GM23248 (cell line): ENCODE measurements around the gene PCDHB10. TPM values are rescaled to one million over a fixed set of nuclear protein-coding genes. Genes with fewer than 3 reads are reported as not detected.
"Not testable (repeated sequence)": the region's sequence is repeated elsewhere in the genome, so short reads cannot be mapped to it uniquely, and the experiment has no call there.

Experiments
- DNase-seq: peaks from one replicate; pipeline ENCODE4 v3.0.0-alpha.2; 2015
- H2AFZ ChIP-seq: fragments of 200-600 bp; sonication (generic); 2 replicates; pipeline ENCODE4 v1.6.1; 2016; ENCODE audit warnings: antibody characterized with exemption
- H3F3A ChIP-seq: fragments of 200-600 bp; sonication (generic); 2 replicates; pipeline ENCODE4 v1.6.1; 2016; ENCODE audit warnings: mild to moderate bottlenecking, antibody characterized with exemption, mixed run types; ENCODE audit not compliant: insufficient read depth
- H3K27ac ChIP-seq: fragments of 200-600 bp; sonication (generic); 2 replicates; pipeline ENCODE4 v1.5.1; 2016; ENCODE audit warnings: mild to moderate bottlenecking
- H3K27me3 ChIP-seq: fragments of 200-600 bp; sonication (generic); replicated peaks from 2 replicates; pipeline ENCODE4 v1.6.1; 2016; ENCODE audit warnings: mild to moderate bottlenecking; ENCODE audit not compliant: insufficient read depth
- H3K36me3 ChIP-seq: fragments of 200-600 bp; sonication (generic); 2 replicates; pipeline ENCODE4 v1.6.1; 2016; ENCODE audit warnings: low read depth, mild to moderate bottlenecking
- H3K4me1 ChIP-seq: fragments of 200-600 bp; sonication (generic); 2 replicates; pipeline ENCODE4 v1.6.1; 2016; ENCODE audit warnings: mild to moderate bottlenecking; ENCODE audit not compliant: insufficient read depth
- H3K4me2 ChIP-seq: fragments of 200-600 bp; sonication (generic); one replicate; pipeline ENCODE4 v1.6.1; 2016; ENCODE audit warnings: mild to moderate bottlenecking; ENCODE audit not compliant: unreplicated experiment
- H3K4me3 ChIP-seq: fragments of 200-600 bp; sonication (generic); 2 replicates; pipeline ENCODE4 v1.5.1; 2016; ENCODE audit warnings: mild to moderate bottlenecking
- H3K79me2 ChIP-seq: fragments of 200-600 bp; sonication (generic); 2 replicates; pipeline ENCODE4 v1.6.1; 2016; ENCODE audit warnings: mild to moderate bottlenecking; ENCODE audit not compliant: insufficient read depth
- H3K9ac ChIP-seq: fragments of 200-600 bp; sonication (generic); 2 replicates; pipeline ENCODE4 v1.6.1; 2016; ENCODE audit warnings: mild to moderate bottlenecking
- H3K9me2 ChIP-seq: fragments of 200-600 bp; sonication (generic); 2 replicates; pipeline ENCODE4 v1.6.1; 2016; ENCODE audit warnings: mixed run types, mild to moderate bottlenecking, moderate library complexity; ENCODE audit not compliant: insufficient read depth
- H3K9me3 ChIP-seq: fragments of 200-600 bp; sonication (generic); one replicate; pipeline ENCODE4 v1.6.1; 2017; ENCODE audit warnings: low read depth
- H4K20me1 ChIP-seq: fragments of 200-600 bp; sonication (generic); 2 replicates; pipeline ENCODE4 v1.6.0; 2016; ENCODE audit not compliant: insufficient read depth
- EZH2 ChIP-seq: fragments of 200-600 bp; sonication (generic); IDR thresholded peaks from 2 replicates; pipeline ENCODE4 v1.6.1; 2018; ENCODE audit warnings: antibody characterized with exemption, mild to moderate bottlenecking; ENCODE audit not compliant: insufficient read depth, poor library complexity, severe bottlenecking
- EZH2phosphoT487 ChIP-seq: fragments of 200-600 bp; sonication (generic); IDR thresholded peaks from 2 replicates; pipeline ENCODE4 v1.6.1; 2018; ENCODE audit warnings: antibody characterized with exemption, moderate library complexity, mild to moderate bottlenecking, low read depth; ENCODE audit not compliant: insufficient read depth
- WGBS, 2 experiments: methylation state at CpG; one replicate each; pipeline ENCODE4 v1.1.6; 2015 to 2017; ENCODE audit warnings: low lambda C conversion rate in 2 of 2, low coverage in 1 of 2; ENCODE audit errors: missing lambda C conversion rate in 2 of 2; 5-methylcytosine and 5-hydroxymethylcytosine counted together
- in situ Hi-C: fragments of 300-500 bp; cut with MboI; formaldehyde crosslinking; loops from 2 replicates; pipeline ENCODE4 v1.15.0; 2020
- polyA plus RNA-seq: library from polyadenylated mRNA; unstranded; fragments of >200 nt; fragmentation: Nextera tagmentation; extraction: Ambion mirVana; gene quantifications from 2 replicates; pipeline ENCODE4 v1.2.1, GENCODE V29; 2016
- total RNA-seq: library from RNA; depleted of rRNA; stranded (reverse); fragments of >200 nt; shearing (Covaris generic); gene quantifications from 2 replicates; pipeline ENCODE4 v1.2.3, GENCODE V29; 2014; rRNA removed

PCDHB10 gene
- total and polyA plus RNA-seq, 2 experiments from 2014 or later = 1.3 to 2.9 TPM

DNA sequence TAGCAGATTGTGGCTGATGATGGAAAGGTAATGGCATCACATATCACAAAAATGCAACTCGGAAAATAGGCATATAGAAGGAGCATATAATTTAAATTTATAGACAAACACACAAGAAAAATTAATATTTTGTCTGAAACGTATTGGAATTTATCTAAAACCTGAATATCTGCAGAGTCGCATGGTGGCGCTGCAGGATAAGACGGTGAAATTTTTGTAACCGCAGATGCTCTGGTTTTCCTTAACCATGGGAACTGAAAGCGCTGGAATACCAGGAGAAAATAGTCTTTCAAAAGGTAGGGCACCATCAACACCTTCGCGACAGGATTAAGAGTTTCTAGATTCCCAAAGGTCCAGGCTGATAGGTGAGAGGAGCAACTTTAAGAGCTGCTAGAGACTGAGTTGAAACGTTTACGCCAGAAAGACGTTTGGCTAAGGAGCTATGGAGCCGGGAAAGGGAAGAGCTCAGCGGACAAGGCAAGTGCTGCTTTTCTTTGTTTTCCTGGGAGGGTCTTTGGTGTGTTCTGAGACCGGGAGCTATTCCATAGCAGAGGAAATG lies 42.0 kb downstream of the PCDHB10 start:
- no peaks in the 10 kb centered on the region for H3K4me1 ChIP-seq
- no peak overlapping the region for H3K9ac ChIP-seq
- WGBS, 2 experiments = 10 to 14% methylated on average over 15 of the region's 15 CpGs
- H3K36me3 ChIP-seq = no peaks in the 10 kb centered on the region
- no peaks in the 10 kb centered on the region for H4K20me1 ChIP-seq
- no peak overlapping the region for H3K27ac ChIP-seq
- no peaks in the 10 kb centered on the region for H3K9me3 ChIP-seq
- H3K4me3 ChIP-seq = peak overlapping the region; percentile 50
- peak; percentile 34 for DNase-seq
- TF ChIP-seq EZH2phosphoT487 (no peak), EZH2 (no peak)
- in situ Hi-C loops = no loop called here
- H3K4me2 ChIP-seq = no peak overlapping the region
- no peaks in the 10 kb centered on the region for H3F3A ChIP-seq
- peak overlapping the region; percentile 46; the same call in 1 of the 2 replicates for H2AFZ ChIP-seq
- no peaks in the 10 kb centered on the region for H3K27me3 ChIP-seq
- H3K79me2 ChIP-seq = no peaks in the 10 kb centered on the region
- H3K9me2 ChIP-seq = no peaks in the 10 kb centered on the region

DNA sequence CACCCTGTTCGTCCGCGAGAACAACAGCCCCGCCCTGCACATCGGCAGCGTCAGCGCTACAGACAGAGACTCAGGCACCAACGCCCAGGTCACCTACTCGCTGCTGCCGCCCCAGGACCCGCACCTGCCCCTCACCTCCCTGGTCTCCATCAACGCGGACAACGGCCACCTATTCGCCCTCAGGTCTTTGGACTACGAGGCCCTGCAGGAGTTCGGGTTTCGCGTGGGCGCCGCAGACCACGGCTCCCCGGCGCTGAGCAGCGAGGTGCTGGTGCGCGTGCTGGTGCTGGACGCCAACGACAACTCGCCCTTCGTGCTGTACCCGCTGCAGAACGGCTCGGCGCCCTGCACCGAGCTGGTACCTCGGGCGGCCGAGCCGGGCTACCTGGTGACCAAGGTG lies 43.8 kb downstream of the PCDHB10 start:
- H3K4me3 ChIP-seq, H3K4me1 ChIP-seq, DNase-seq, H3K9ac ChIP-seq, H2AFZ ChIP-seq, H3K27ac ChIP-seq, H3K9me2 ChIP-seq, H3K27me3 ChIP-seq, in situ Hi-C loops, H4K20me1 ChIP-seq, H3F3A ChIP-seq, H3K4me2 ChIP-seq, H3K79me2 ChIP-seq, H3K36me3 ChIP-seq, H3K9me3 ChIP-seq: not testable (repeated sequence)
- 31 to 32% methylated on average over 33 to 40 of the region's 40 CpGs for WGBS, 2 experiments

DNA sequence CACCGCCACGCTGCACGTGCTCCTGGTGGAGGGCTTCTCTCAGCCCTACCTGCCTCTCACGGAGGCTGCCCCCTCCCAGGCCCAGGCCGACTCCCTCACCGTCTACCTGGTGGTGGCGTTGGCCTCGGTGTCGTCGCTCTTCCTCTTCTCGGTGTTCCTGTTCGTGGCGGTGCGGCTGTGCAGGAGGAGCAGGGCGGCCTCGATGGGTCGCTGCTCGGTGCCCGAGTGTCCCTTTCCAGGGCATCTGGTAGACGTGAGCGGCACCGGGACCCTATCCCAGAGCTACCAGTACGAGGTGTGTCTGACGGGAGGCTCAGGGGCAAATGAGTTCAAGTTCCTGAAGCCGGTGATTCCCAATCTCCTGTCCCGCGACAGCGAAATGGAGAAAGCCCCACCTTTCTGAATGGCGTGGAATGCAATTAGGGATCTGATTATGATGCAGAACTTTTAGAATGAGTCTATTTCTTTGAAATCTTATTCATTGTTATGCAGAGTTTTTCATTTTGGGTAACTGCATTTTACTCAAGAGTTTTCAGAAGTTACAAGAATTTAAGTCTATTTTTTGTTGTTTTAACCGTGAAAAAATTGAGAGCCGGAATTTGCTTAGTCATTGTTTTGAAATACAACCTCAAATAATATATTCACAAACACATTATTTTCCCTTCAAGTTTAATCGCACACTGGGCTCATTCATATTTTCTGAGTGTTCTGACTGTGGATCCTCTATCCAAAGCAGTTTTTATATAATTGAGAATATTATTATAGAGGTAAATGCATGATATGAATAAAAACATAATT lies 44.6 kb downstream of the PCDHB10 start:
- Histone ChIP-seq H3F3A (no peaks in the 10 kb centered on the region), H3K9me2 (no peaks in the 10 kb centered on the region), H3K9ac (no peak overlapping the region), H3K27me3 (no peaks in the 10 kb centered on the region), H3K4me2 (no peak overlapping the region), H3K36me3 (no peaks in the 10 kb centered on the region), H2AFZ (no peak overlapping the region), H4K20me1 (no peaks in the 10 kb centered on the region), H3K9me3 (no peaks in the 10 kb centered on the region), H3K27ac (no peak overlapping the region), H3K4me3 (no peak overlapping the region), H3K4me1 (no peaks in the 10 kb centered on the region), H3K79me2 (no peaks in the 10 kb centered on the region)
- DNase-seq = no peak
- 29% methylated on average over 32 of the region's 32 CpGs for WGBS, 2 experiments
- no peak for TF ChIP-seq EZH2phosphoT487
- TF ChIP-seq EZH2 = no peak
- in situ Hi-C loops = no loop called here

DNA sequence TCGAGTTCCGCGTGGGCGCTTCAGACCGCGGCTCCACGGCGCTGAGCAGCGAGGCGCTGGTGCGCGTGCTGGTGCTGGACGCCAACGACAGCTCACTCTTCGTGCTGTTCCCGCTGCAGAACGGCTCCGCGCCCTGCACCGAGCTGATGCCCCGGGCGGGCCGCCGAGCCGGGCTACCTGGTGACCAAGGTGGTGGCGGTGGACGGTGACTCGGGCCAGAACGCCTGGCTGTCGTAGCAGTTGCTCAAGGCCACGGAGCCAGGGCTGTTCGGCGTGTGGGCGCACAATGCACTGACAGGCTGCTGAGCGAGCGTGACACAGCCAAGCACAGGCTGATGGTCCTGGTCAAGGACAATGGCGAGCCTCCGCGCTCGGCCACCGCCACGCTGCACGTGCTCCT lies 49.3 kb downstream of the PCDHB10 start:
- H3K4me1 ChIP-seq = no peaks in the 10 kb centered on the region
- no peak for DNase-seq
- H3K4me2 ChIP-seq = no peak overlapping the region
- TF ChIP-seq EZH2phosphoT487 = no peak
- no peak for TF ChIP-seq EZH2
- H3K4me3 ChIP-seq = no peak overlapping the region
- in situ Hi-C loops = no loop called here
- H4K20me1 ChIP-seq = no peaks in the 10 kb centered on the region
- WGBS, 2 experiments = 33 to 35% methylated on average over 41 to 42 of the region's 43 CpGs
- no peak overlapping the region for H2AFZ ChIP-seq
- H3K79me2 ChIP-seq = no peaks in the 10 kb centered on the region
- H3K9ac ChIP-seq = no peak overlapping the region
- no peaks in the 10 kb centered on the region for H3K9me2 ChIP-seq
- no peaks in the 10 kb centered on the region for H3K9me3 ChIP-seq
- H3K36me3 ChIP-seq = no peaks in the 10 kb centered on the region
- H3K27me3 ChIP-seq = no peaks in the 10 kb centered on the region
- no peak overlapping the region for H3K27ac ChIP-seq
- H3F3A ChIP-seq = no peaks in the 10 kb centered on the region

Other genes starting within 250 kb of the PCDHB10 start
Only the 30 nearest of the 37 such genes appear.
- not detected in 2 replicates for gene PCDHB1, start 141.0 kb upstream of the PCDHB10 start, total RNA-seq
- not detected in 2 replicates for gene PCDHB1, start 141.0 kb upstream of the PCDHB10 start, polyA plus RNA-seq
- 4.9 and 8.9 TPM in 2 replicates for gene PCDHB2, start 97.7 kb upstream of the PCDHB10 start, total RNA-seq
- gene PCDHB2, start 97.7 kb upstream of the PCDHB10 start, polyA plus RNA-seq = 4.4 and 6.0 TPM in 2 replicates
- gene PCDHB3, start 91.9 kb upstream of the PCDHB10 start, total RNA-seq = 0.76 and 1.1 TPM in 2 replicates
- 0.23 and 0.24 TPM in 2 replicates for gene PCDHB3, start 91.9 kb upstream of the PCDHB10 start, polyA plus RNA-seq
- 0.22 and 0.63 TPM in 2 replicates for gene PCDHB4, start 70.5 kb upstream of the PCDHB10 start, total RNA-seq
- 0.60 and 1.0 TPM in 2 replicates for gene PCDHB4, start 70.5 kb upstream of the PCDHB10 start, polyA plus RNA-seq
- gene PCDHB5, start 57.1 kb upstream of the PCDHB10 start, total RNA-seq = 0.43 and 1.3 TPM in 2 replicates
- 0.05 TPM in 1 of 2 replicates, not detected in the other for gene PCDHB5, start 57.1 kb upstream of the PCDHB10 start, polyA plus RNA-seq
- 0.22 and 0.38 TPM in 2 replicates for gene PCDHB6, start 42.3 kb upstream of the PCDHB10 start, total RNA-seq
- 0.10 and 0.25 TPM in 2 replicates for gene PCDHB6, start 42.3 kb upstream of the PCDHB10 start, polyA plus RNA-seq
- 0.65 and 0.89 TPM in 2 replicates for gene PCDHB7, start 19.7 kb upstream of the PCDHB10 start, total RNA-seq
- 0.51 and 0.52 TPM in 2 replicates for gene PCDHB7, start 19.7 kb upstream of the PCDHB10 start, polyA plus RNA-seq
- gene PCDHB8, start 14.6 kb upstream of the PCDHB10 start, total RNA-seq = 2.1 and 2.9 TPM in 2 replicates
- 0.83 and 1.0 TPM in 2 replicates for gene PCDHB8, start 14.6 kb upstream of the PCDHB10 start, polyA plus RNA-seq
- gene PCDHB16, start 10.0 kb upstream of the PCDHB10 start, total RNA-seq = 4.2 and 5.1 TPM in 2 replicates
- gene PCDHB16, start 10.0 kb upstream of the PCDHB10 start, polyA plus RNA-seq = 4.8 and 5.0 TPM in 2 replicates
- 1.5 and 2.5 TPM in 2 replicates for gene PCDHB9, start 5.2 kb upstream of the PCDHB10 start, total RNA-seq
- gene PCDHB9, start 5.2 kb upstream of the PCDHB10 start, polyA plus RNA-seq = 1.3 and 1.9 TPM in 2 replicates
- gene PCDHB11, start 7.3 kb downstream of the PCDHB10 start, total RNA-seq = 0.38 and 1.2 TPM in 2 replicates
- 1.1 TPM in 2 replicates for gene PCDHB11, start 7.3 kb downstream of the PCDHB10 start, polyA plus RNA-seq
- gene PCDHB12, start 16.4 kb downstream of the PCDHB10 start, total RNA-seq = 0.43 and 2.9 TPM in 2 replicates
- gene PCDHB12, start 16.4 kb downstream of the PCDHB10 start, polyA plus RNA-seq = 0.48 and 0.53 TPM in 2 replicates
- 2.8 and 3.3 TPM in 2 replicates for gene PCDHB13, start 21.6 kb downstream of the PCDHB10 start, total RNA-seq
- gene PCDHB13, start 21.6 kb downstream of the PCDHB10 start, polyA plus RNA-seq = 1.6 and 2.0 TPM in 2 replicates
- gene PCDHB14, start 31.0 kb downstream of the PCDHB10 start, total RNA-seq = 2.1 and 4.3 TPM in 2 replicates
- gene PCDHB14, start 31.0 kb downstream of the PCDHB10 start, polyA plus RNA-seq = 1.7 and 2.1 TPM in 2 replicates
- 2.7 and 2.8 TPM in 2 replicates for gene PCDHB15, start 53.0 kb downstream of the PCDHB10 start, total RNA-seq
- gene PCDHB15, start 53.0 kb downstream of the PCDHB10 start, polyA plus RNA-seq = 1.5 and 1.9 TPM in 2 replicates
- not detected in 2 replicates for gene SLC25A2, start 111.7 kb downstream of the PCDHB10 start, total RNA-seq
- gene SLC25A2, start 111.7 kb downstream of the PCDHB10 start, polyA plus RNA-seq = not detected in 2 replicates
- 65.0 and 65.9 TPM in 2 replicates for gene TAF7, start 128.4 kb downstream of the PCDHB10 start, total RNA-seq
- gene TAF7, start 128.4 kb downstream of the PCDHB10 start, polyA plus RNA-seq = 104 and 114 TPM in 2 replicates
- gene PCDHGA1, start 138.2 kb downstream of the PCDHB10 start, total RNA-seq = 0.38 and 1.8 TPM in 2 replicates
- gene PCDHGA1, start 138.2 kb downstream of the PCDHB10 start, polyA plus RNA-seq = 0.63 and 0.72 TPM in 2 replicates
- 6.3 and 7.3 TPM in 2 replicates for gene PCDHGA2, start 146.4 kb downstream of the PCDHB10 start, total RNA-seq
- 4.3 and 5.3 TPM in 2 replicates for gene PCDHGA2, start 146.4 kb downstream of the PCDHB10 start, polyA plus RNA-seq
- 7.5 and 7.6 TPM in 2 replicates for gene PCDHGA3, start 151.5 kb downstream of the PCDHB10 start, total RNA-seq
- gene PCDHGA3, start 151.5 kb downstream of the PCDHB10 start, polyA plus RNA-seq = 4.0 and 5.4 TPM in 2 replicates
- gene PCDHGB1, start 157.7 kb downstream of the PCDHB10 start, total RNA-seq = 0.25 and 0.86 TPM in 2 replicates
- 0.16 and 0.19 TPM in 2 replicates for gene PCDHGB1, start 157.7 kb downstream of the PCDHB10 start, polyA plus RNA-seq
- 10.8 and 13.9 TPM in 2 replicates for gene PCDHGA4, start 162.7 kb downstream of the PCDHB10 start, total RNA-seq
- 8.1 and 8.6 TPM in 2 replicates for gene PCDHGA4, start 162.7 kb downstream of the PCDHB10 start, polyA plus RNA-seq
- 2.2 and 2.5 TPM in 2 replicates for gene PCDHGB2, start 167.6 kb downstream of the PCDHB10 start, total RNA-seq
- gene PCDHGB2, start 167.6 kb downstream of the PCDHB10 start, polyA plus RNA-seq = 0.76 and 0.94 TPM in 2 replicates
- gene PCDHGA5, start 171.8 kb downstream of the PCDHB10 start, total RNA-seq = 0.86 and 1.3 TPM in 2 replicates
- 0.24 and 0.35 TPM in 2 replicates for gene PCDHGA5, start 171.8 kb downstream of the PCDHB10 start, polyA plus RNA-seq
- 2.8 and 4.0 TPM in 2 replicates for gene PCDHGB3, start 177.9 kb downstream of the PCDHB10 start, total RNA-seq
- gene PCDHGB3, start 177.9 kb downstream of the PCDHB10 start, polyA plus RNA-seq = 0.95 and 1.2 TPM in 2 replicates
- 5.4 and 5.8 TPM in 2 replicates for gene PCDHGA6, start 181.5 kb downstream of the PCDHB10 start, total RNA-seq
- 2.1 and 2.6 TPM in 2 replicates for gene PCDHGA6, start 181.5 kb downstream of the PCDHB10 start, polyA plus RNA-seq
- 0.43 and 1.6 TPM in 2 replicates for gene PCDHGA7, start 190.4 kb downstream of the PCDHB10 start, total RNA-seq
- 0.84 and 1.1 TPM in 2 replicates for gene PCDHGA7, start 190.4 kb downstream of the PCDHB10 start, polyA plus RNA-seq
- gene PCDHGB4, start 195.3 kb downstream of the PCDHB10 start, total RNA-seq = 6.8 and 7.6 TPM in 2 replicates
- gene PCDHGB4, start 195.3 kb downstream of the PCDHB10 start, polyA plus RNA-seq = 5.0 and 5.6 TPM in 2 replicates
- 0.86 and 1.5 TPM in 2 replicates for gene PCDHGA8, start 200.3 kb downstream of the PCDHB10 start, total RNA-seq
- gene PCDHGA8, start 200.3 kb downstream of the PCDHB10 start, polyA plus RNA-seq = 0.25 and 0.69 TPM in 2 replicates
- gene PCDHGB5, start 205.6 kb downstream of the PCDHB10 start, total RNA-seq = 13.2 and 14.9 TPM in 2 replicates
- 15.0 and 15.7 TPM in 2 replicates for gene PCDHGB5, start 205.6 kb downstream of the PCDHB10 start, polyA plus RNA-seq